GM18507 (cell line): Measurements from ENCODE around the gene METAP2.

Experiments used
- DNase-seq: peaks from one replicate; pipeline ENCODE4 v3.0.0; 2011; ENCODE audit warnings: low read depth; ENCODE audit not compliant: insufficient read length; ENCODE audit errors: extremely low spot score
- FAIRE-seq: peaks from 2 replicates; lab custom pipeline; 2011; peaks lifted over from hg19 to GRCh38; lab: Jason Lieb, UNC

METAP2 gene

DNA sequence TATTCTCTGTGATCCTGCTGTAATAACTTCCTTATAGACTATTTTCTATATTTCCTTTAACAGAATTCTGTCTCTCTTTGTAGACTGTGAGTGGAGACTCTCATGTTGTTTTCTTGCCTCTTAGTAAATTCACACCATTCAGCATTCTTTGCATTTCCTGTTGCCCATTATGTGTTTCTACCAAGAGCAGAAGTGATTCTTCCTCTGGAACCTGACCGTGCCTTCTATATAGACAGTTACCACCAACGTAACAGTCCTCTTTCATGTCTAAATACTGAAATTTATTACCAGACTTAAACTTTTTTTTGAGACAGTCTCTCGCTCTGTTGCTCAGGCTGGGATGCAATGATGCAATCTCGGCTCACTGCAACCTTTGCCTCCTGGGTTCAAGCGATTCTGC lies 31.1 kb downstream of the METAP2 start:
- FAIRE-seq, result no peak
- DNase-seq, result no peak

DNA sequence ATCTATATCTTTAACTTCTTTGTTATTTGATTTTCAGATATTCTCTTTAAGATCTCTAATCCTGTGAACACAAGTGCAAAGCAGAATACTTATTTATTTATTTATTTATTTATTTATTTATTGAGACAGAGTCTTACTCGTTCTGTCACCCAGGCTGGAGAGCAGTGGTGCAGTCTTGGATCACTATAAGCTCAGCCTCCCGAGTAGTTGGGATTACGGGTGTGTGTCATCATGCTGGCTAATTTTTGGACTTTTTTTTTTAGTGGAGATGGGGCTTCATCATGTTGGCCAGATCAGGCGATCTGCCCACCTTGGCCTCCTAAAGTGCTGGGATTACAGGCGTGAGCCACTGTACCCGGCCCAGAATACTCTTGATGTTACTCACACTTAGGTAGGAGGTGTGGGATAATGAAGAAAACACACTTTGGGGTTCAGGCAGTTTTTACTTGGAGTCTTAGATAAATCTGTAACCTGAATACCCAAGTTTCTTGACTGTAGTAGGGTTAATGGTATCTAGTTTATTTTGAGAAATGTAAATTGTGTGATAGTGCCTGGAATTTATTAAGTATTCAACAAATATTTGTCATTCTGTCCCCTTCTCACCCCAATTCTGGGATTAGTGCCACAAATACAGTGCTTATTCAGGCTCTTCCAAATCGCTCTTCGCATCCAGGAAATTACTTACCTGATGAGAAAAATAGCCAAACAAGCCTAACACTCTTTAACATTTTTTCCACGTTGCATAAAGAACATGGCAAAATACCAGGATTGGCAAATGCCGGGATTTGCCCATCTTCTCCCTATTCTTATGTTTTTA lies 33.0 kb downstream of the METAP2 start:
- FAIRE-seq (no peak), DNase-seq (no peak)

DNA sequence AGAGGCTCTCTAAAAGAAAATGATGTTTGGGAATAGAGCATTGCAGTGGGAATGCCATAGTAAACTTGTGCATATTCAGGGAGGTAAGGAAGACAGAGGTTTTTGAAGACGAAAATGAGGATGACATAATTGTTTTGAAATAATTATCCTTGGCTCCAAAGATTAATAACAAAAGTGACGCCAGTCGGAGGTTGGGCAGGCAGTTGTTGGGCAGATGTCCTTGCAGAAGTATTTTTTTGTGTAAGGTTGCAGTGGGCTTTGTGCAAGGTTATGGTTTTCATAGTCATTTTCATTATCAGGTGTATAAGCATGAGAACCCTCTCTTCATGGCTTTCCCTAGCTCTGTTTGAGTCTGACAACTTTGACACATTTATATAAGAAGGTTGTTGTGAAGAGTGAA lies 35.3 kb downstream of the METAP2 start:
- no peak for DNase-seq
- FAIRE-seq, result no peak

DNA sequence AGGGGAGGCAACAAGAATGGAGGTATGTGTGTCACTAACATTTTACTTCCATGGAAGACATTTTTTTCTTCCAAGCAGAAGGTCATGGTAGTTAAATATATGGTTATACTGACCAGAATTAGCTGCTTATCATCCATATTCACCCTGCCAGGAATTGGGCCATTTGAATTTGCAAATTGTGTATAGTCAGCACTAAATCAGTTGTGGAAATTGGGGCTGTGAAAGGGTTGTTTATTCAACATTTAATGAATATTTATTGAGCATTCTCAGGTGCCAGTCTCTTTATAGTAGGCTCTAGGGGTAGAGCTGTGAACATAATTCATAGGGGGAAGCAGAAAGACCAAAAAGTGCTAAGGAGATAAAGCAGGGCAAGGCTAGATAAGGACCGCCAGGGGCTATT lies 38.0 kb downstream of the METAP2 start:
- DNase-seq, result no peak
- FAIRE-seq, result no peak

DNA sequence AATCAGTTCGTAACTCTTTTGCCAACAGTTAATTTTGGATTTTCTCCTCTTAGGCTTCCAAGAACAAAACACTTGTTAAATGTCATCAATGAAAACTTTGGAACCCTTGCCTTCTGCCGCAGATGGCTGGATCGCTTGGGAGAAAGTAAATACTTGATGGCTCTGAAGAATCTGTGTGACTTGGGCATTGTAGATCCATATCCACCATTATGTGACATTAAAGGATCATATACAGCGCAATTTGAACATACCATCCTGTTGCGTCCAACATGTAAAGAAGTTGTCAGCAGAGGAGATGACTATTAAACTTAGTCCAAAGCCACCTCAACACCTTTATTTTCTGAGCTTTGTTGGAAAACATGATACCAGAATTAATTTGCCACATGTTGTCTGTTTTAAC lies 39.6 kb downstream of the METAP2 start:
- no peak for FAIRE-seq
- DNase-seq, result no peak

DNA sequence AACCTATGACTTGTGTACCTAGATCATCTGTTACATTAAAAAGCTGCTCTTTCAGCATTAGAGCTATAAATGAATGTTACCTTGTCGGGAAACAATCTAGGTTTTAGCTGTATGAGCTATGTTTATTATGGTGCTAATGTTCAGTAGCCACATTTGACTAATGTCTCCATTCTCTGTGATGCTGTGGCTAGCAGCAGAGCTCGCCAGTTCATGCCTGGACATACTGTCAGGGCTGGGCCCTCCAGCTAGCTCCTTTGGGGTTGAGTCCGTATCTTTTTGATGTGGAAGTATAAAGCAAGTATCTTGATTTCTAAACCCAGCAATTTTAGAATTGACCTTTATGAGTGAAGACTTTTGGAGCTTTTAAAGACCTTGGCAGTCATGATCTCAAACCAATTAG lies 41.2 kb downstream of the METAP2 start:
- FAIRE-seq, result no peak
- DNase-seq, result no peak

DNA sequence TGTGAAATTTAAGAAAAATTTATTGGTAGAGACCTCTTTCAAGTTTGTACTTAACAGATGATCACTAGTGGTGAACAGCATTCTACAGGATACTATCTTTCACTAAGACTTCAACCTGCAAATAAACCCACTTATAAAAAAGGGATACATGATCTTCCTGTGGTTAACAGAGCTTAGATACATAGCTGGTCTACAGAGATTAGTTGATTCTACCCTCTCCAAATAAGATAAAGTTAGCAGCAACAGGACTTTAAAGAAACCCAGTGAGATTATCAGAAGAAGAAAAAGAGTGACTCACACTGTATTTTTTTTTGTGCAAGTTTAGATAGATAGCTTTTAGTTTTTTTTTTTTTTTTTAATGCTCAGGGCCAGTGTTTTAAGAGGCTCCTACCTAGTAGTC lies 42.8 kb downstream of the METAP2 start:
- FAIRE-seq, result no peak
- DNase-seq, result no peak

DNA sequence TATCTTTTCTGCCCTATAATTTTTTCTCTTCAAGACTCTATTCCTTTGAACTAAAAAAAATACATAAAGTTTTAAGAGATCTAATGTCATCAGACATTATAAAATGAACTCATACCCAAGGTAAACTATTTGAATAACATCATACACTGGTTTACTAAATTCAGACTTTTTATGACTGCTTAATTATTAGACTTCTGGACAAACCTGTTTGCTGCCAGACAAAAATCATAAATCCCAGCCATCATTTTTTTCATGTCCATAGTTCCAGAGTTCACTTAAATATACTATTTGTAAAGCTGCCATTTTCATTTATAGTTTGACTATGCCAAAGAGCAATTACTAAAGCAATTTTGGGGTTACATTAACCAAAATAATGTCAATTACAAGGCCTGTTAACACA lies 43.3 kb downstream of the METAP2 start:
- DNase-seq (no peak), FAIRE-seq (no peak)

DNA sequence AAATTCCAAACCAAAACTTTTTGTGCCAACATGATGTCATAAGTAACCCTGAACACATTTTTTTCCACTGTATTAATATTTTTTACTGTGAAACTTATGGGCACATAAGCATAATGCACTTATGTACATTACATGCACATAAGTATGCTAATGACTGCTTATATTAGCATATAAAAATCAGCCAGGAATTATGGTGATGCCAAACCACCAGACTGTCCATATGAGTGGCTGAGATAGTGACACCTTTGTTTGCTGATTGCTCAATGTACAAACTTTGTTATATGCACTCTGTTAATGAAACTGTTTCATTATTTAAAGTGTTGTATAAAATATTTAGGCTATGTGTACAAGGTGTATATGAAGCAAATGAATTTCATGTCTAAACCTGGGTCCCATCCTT lies 45.0 kb downstream of the METAP2 start:
- FAIRE-seq, result no peak

DNA sequence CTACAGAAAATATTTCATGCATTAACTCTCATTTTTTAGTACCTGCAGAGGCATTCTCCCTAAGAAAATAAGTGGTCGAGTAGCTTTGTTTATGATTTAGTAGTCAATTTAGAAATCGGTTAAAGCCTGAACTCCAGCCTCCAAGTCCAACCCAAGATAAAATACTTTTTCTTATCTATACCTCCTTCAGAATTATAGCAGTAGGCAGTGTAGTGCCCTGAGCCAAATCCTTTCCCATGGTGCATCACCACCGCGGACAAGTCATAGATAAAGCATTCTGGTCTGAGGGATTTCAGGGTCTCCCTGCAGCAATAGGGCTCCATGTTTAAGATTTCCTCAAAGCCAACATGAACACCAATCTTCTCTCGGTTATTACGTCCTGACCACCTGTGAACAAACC lies 46.9 kb downstream of the METAP2 start:
- no peak for FAIRE-seq
- DNase-seq, result no peak

More for the DNA sequence above, 45.0 kb downstream of the METAP2 start:
- DNase-seq, result no peak

DNA sequence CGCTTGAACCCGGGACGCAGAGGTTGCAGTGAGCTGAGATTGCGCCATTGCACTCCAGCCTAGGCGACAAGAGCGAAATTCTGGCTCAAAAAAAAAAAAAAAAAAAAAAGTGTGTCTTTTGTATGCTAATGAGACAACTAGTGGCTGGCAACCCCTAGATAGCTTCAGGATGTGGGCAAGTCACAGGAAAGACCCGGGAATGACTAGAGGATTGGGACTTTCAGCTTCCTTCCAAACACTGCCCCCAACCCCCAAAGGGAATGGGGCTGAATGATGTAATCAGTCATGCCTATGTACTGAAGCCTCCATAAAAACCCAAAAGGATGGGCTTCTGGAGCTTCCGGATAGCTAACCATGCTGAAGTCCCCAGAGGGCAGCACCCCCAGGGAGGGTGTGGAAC lies 48.7 kb downstream of the METAP2 start:
- DNase-seq (no peak), FAIRE-seq (no peak)

DNA sequence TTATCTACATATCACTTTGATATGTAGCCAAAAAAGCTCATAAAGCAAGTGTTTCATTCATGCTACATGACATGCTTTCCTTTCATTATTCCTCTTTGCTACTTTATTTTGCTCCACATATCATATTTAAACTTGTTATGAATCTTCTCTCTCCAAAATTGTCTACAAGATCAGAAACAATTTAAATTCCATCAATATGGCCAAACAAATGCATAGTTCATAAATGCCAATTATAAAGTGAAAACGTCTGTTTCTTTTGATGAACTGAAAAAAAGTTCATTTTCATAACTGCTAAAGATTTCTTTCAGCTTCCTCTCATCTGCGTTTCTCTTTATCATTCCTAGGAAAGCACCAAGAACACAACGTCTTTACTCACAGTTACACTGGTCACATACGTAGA lies 54.5 kb downstream of the METAP2 start:
- FAIRE-seq (no peak), DNase-seq (no peak)

DNA sequence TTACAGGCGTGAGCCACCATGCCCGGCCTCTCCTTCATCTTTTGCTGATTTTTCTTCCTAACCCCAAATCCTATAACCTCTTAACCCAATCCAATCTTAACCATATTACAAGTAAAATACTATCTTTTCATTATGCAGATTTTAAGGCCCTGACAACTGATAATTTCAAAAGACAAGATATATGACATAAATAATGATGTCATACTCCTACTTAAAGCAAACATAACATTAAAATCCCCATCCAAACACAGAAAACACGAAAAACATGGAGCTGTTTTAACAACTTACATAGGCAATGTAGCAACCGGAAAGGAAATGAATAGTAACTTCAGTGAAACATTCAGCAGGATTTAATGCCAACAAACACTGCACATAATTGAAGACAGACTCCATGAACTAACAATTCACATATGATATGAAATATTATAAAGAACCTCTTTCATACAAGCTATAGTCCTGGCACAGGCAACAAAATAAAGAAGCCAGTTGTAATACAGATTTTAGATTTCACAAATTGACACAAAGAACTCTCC lies 55.8 kb downstream of the METAP2 start:
- DNase-seq (no peak), FAIRE-seq (no peak)

DNA sequence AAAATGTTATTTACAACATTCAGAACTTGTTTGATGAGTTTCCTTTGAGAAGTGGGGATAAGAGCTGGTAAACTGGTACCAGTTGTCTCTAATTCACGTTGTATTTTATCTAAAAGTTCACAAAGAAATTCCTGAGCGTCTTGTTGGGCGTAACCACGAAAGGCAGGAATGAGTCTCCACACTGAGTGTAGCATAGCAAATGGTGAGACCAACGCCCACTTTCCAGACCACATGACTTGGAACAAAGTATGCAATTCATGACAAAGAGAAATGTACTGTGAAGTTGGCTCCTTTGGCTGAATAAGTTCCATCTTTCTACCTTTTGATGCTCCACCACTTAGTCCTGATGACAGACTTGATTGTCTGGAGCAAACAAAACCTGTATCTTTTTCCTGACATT lies 58.9 kb downstream of the METAP2 start:
- FAIRE-seq (no peak), DNase-seq (no peak)

DNA sequence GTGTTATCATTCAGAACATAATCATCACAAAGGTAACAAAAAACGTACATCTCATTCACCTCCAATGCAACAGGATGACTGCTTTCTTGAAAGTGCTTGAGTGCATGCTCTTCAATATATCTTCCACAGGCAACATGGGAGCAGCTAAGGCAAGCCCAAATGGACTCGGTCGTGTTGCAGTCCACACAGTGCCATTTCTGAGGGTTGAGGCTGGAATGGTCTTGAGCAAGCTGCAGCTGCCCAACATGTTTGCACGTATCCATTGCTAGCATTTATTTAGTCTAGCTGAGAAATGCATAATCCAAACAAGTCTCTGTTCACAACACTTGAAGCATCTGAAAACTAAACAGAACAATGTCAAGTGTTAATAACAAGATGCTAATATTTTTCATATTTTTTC lies 60.0 kb downstream of the METAP2 start:
- no peak for FAIRE-seq

DNA sequence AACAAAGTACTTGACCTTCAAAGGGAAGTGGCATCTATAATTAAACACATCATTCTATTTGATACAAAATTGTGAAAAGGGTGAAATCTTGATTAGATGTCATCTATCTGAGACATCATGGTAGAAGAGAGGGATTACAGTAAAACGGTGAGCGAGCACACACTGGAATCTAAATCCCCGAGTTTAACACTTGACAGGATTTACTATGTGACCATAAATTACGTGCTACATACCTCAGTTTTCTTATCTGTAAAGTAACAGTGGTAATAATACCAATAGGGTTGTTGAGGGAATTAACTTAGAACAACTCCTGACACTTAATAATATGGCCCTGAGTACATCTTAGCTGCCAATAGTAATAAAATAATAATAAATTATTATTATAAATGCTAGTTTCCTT lies 64.1 kb downstream of the METAP2 start:
- DNase-seq (no peak), FAIRE-seq (no peak)

More for the DNA sequence above, 60.0 kb downstream of the METAP2 start:
- no peak for DNase-seq

DNA sequence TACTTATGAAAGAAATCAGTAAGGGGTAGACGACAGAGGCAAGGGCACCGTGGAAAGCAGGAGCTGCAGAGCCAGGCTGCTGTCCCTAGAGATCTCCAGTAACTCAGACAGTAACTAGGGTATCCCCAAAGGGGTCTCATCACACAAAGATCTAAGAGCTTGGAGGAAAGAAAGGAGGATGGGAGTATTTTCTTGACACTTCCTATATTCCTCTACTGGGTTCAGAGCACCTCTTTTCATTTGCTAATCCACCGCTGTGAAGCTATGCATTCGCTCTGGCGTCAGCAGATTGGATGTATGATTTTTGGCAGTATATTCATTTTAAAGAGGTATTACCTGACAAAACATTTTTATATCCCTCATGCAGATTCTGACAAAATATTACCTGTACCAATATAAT lies 64.7 kb downstream of the METAP2 start:
- FAIRE-seq (no peak), DNase-seq (no peak)

DNA sequence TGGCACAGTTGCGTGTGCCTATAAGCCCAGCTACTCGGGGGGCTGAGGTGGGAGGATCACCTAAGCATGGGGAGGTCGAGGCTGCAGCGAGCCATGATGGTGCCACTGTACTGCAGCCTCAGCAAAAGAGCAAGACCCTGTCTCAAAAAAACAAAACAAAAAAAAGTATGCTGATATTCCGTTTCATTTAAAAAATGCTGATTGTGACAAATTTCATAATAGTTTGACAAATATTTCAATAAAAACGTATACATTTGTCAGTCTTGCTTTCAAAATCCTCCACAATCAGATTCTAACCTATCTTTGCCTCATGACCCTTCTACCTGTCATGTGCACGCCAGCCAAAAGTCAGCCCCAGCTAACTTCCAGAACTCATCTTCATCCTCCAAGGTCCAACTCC lies 67.5 kb downstream of the METAP2 start:
- no peak for FAIRE-seq

DNA sequence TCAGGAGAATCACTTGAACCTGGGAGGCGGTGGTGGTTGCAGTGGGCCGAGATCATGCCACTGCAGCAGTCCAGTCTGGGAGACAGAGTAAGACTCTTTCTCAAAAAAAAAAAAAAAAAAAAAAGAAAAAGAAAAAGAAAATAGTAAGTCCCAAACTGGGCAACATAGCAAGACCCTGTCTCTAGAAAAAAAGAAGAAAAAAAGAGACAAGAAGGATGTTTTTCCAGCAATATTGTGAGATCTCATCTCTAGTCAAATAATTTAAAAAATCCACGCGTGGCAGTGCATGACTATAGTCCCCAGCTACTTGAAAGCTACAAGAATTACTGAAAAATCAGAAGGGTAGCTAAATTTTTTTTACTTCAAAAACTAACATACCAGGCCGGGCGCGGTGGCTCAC lies 69.4 kb downstream of the METAP2 start:
- no peak for FAIRE-seq
- DNase-seq, result no peak

More for the DNA sequence above, 67.5 kb downstream of the METAP2 start:
- no peak for DNase-seq

DNA sequence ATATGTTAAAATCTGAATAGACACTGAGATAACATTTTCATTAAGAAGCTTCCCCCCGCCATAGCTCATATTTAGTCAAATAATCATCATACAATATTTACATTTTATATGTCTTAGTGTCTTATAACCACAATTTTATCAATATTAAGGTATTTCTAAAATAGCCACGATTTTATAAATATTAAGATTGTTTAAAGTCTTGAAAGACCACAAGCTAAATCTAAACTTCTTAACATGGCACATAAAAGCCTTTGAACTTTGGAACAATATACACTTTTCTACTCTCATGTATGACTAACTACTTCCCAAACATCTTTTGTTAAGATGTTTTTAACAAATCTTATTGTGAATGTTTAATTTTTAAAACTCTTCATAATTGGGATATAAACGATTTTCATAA lies 70.8 kb downstream of the METAP2 start:
- FAIRE-seq, result no peak
- DNase-seq, result no peak

DNA sequence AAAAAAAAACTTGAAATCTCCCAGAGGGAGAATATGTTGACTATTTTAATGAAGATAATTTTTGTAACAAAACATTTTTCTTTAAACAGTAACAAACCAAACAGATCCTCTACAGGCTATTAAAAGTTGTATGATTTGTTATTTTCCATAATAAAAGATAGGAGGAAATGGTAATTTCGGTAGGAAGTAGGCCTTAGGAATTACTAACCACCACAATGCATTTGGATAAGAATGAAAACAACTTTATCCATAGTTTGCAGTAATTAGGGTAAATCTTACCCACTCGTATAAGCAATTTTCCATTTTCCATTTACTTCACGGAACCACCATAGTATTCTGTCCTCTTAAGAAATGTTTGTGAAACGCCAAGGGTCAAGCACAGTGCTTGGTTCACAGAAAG lies 71.4 kb downstream of the METAP2 start:
- DNase-seq (no peak), FAIRE-seq (no peak)
